ENCODE measurements around the gene UBTD1. TPM values are rescaled to one million over a fixed set of nuclear protein-coding genes. Genes with fewer than 3 reads are reported as not detected.

UBTD1 gene, protein sequence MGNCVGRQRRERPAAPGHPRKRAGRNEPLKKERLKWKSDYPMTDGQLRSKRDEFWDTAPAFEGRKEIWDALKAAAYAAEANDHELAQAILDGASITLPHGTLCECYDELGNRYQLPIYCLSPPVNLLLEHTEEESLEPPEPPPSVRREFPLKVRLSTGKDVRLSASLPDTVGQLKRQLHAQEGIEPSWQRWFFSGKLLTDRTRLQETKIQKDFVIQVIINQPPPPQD
- total RNA-seq (9.5 and 13.5 TPM in 2 replicates), polyA plus RNA-seq (13.1 and 15.8 TPM in 2 replicates)

DNA sequence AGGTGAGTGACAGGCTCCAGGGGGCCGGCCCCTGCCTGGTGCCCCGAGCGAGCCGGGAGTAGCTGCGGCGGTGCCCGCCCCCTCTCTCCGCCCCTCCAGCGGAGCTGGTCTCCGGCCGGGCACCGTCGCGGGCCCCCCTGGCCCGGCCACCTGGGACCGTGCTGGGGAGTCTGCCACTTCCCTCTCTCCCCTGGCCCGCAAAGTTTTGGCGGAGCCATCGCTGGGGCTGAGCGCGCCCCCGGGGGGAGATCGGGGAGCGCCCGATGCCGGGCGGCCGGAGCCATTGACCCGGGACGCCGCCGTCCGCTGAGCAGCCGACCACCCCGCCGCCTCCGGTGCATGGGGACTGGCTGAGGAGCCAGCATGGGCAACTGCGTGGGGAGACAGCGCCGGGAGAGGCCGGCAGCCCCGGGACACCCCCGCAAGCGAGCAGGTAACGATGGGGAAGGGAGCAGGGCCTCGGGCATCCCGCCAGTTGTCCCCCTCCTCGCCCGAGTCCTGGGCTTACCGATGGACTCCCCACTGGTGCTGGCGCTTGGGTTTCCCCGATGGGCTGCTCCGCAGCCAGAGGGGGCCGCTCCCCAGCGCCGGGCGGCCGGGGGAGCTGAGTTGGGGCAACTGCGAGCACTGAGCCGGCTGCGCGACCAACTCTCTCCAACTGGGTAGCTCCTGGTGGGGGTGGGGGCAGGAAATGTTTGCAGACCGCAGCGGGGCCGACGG, at the start of gene UBTD1:
Gene UBTD1, plus strand, starts transcription at position 84 of the 720 bp plus-strand sequence. Its CDS starts 280 bp downstream, at position 364.
- peak within 1 kb of the TSS; percentile 91 for H3K27ac ChIP-seq
- H3K4me1 ChIP-seq (ENCODE audit: low read depth) = peaks cover 15% of the 10 kb centered on the region
- TF ChIP-seq, protein P1, sequence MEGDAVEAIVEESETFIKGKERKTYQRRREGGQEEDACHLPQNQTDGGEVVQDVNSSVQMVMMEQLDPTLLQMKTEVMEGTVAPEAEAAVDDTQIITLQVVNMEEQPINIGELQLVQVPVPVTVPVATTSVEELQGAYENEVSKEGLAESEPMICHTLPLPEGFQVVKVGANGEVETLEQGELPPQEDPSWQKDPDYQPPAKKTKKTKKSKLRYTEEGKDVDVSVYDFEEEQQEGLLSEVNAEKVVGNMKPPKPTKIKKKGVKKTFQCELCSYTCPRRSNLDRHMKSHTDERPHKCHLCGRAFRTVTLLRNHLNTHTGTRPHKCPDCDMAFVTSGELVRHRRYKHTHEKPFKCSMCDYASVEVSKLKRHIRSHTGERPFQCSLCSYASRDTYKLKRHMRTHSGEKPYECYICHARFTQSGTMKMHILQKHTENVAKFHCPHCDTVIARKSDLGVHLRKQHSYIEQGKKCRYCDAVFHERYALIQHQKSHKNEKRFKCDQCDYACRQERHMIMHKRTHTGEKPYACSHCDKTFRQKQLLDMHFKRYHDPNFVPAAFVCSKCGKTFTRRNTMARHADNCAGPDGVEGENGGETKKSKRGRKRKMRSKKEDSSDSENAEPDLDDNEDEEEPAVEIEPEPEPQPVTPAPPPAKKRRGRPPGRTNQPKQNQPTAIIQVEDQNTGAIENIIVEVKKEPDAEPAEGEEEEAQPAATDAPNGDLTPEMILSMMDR (IDR thresholded peaks at IDR 0.05; ENCODE audit: low read depth, low read length) = no peak
- peak within 1 kb of the TSS; percentile 74 for H3K4me3 ChIP-seq
- peaks cover 21% of the 10 kb centered on the region for H3K27me3 ChIP-seq
- peak; percentile 60 to 61 for DNase-seq (ENCODE audit: low read depth in 1 of 2, low spot score in 1 of 2)
- H3K9me3 ChIP-seq (ENCODE audit: low read depth) = no peaks in the 10 kb centered on the region
- no peaks in the 10 kb centered on the region for H3K36me3 ChIP-seq

DNA sequence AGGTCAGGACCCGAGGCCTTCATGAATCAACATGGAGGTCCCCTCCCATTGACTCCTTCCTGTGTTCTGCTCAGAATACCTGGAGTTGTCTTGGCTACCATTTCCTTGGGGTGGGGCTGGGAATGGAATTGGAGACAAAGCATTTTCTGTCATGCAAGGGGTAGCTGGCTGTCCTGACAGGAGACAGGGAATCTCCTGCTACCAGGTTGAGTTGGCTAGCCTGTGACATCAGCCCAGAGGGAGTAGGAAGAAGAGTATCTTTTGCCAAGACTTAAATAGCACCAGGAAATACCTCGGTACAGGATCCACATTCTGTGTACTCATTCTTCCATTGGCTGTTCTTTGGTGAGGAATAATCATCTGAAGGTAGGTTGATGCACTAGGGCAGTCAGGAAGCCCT, 47.9 kb upstream of the UBTD1 start:
- no peak overlapping the region for H3K27ac ChIP-seq
- no peak for DNase-seq (ENCODE audit: low read depth in 1 of 2, low spot score in 1 of 2)
- no peaks in the 10 kb centered on the region for H3K27me3 ChIP-seq
- TF ChIP-seq, protein P1 (IDR thresholded peaks at IDR 0.05; ENCODE audit: low read depth, low read length) = no peak
- no peaks in the 10 kb centered on the region for H3K9me3 ChIP-seq (ENCODE audit: low read depth)
- peaks cover 11% of the 10 kb centered on the region for H3K36me3 ChIP-seq
- no peak overlapping the region for H3K4me3 ChIP-seq
- H3K4me1 ChIP-seq (ENCODE audit: low read depth) = peaks cover 11% of the 10 kb centered on the region

DNA sequence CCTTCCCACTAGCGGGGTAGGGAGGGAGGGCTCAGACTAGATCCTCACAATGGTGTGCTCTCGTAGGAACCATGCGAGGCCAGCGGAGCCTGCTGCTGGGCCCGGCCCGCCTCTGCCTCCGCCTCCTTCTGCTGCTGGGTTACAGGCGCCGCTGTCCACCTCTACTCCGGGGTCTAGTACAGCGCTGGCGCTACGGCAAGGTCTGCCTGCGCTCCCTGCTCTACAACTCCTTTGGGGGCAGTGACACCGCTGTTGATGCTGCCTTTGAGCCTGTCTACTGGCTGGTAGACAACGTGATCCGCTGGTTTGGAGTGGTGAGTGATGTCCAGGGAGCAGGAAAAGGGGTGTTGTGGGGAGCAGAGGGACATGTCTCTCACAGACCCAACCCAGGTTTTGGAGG, 47.1 kb upstream of the UBTD1 start:
- no peak for DNase-seq (ENCODE audit: low read depth in 1 of 2, low spot score in 1 of 2)
- Histone ChIP-seq H3K36me3 (peaks cover 15% of the 10 kb centered on the region), H3K27ac (no peak overlapping the region)

DNA sequence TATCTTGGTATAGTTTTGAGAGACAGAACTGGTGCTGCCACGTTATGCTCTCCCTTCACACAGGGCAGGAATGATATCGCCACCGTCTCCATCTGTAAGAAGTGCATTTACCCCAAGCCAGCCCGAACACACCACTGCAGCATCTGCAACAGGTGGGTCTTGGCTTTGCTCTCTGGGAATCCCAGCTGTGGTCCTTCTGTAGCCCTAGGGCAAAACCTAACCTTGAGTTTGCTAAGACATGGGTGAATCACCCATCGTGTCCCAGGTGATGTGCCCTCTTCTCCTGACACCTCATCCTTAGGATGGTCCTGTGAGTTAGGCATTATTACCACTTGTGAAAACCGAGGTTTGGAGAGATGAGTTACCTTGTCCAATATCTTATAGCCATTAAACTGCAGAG, 46.4 kb upstream of the UBTD1 start:
- peaks cover 15% of the 10 kb centered on the region for H3K36me3 ChIP-seq
- no peak overlapping the region for H3K4me3 ChIP-seq
- H3K27me3 ChIP-seq = no peaks in the 10 kb centered on the region
- DNase-seq (ENCODE audit: low read depth in 1 of 2, low spot score in 1 of 2) = no peak
- H3K9me3 ChIP-seq (ENCODE audit: low read depth) = no peaks in the 10 kb centered on the region
- TF ChIP-seq, protein P1 (IDR thresholded peaks at IDR 0.05; ENCODE audit: low read depth, low read length) = no peak
- peaks cover 12% of the 10 kb centered on the region for H3K4me1 ChIP-seq (ENCODE audit: low read depth)
- H3K27ac ChIP-seq = no peak overlapping the region

More for the DNA sequence above, 47.1 kb upstream of the UBTD1 start:
- H3K4me1 ChIP-seq (ENCODE audit: low read depth) = peaks cover 11% of the 10 kb centered on the region
- H3K27me3 ChIP-seq = no peaks in the 10 kb centered on the region
- no peaks in the 10 kb centered on the region for H3K9me3 ChIP-seq (ENCODE audit: low read depth)
- no peak overlapping the region for H3K4me3 ChIP-seq
- TF ChIP-seq, protein P1 (IDR thresholded peaks at IDR 0.05; ENCODE audit: low read depth, low read length) = no peak

DNA sequence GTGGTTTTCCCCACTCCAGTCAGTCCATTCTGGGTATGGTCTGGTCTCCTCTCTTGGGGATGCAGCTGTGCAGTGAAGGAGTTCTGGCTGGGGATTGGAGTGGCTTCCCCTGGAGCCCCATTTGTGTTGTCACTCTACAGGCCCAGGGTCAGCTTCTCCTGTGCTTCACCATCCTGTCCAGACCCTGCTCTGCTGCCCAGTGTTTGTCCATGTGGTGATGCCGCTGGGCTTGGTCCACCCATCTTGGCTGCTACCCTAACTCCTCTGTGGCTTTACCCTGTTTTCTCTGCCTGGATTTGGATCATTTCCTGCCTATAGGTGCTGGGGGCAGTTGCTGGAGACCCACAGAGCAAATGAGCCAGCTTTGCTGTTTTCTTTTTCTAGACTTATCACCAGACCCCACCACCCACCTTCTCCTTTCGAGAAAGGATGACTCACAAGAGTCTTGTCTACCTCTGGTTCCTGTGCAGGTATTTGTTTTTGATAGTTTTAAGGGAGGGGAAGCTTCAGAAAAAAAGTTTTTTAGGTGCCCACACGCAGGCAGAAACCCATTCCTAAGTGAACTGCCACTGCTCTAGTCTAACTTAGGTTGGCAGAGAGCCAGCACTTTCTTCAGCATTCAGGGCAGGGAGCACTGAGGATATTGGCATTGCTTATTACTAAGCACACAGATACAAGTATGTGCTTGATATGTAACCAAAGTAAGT, 44.2 kb upstream of the UBTD1 start:
- TF ChIP-seq, protein P1 (IDR thresholded peaks at IDR 0.05; ENCODE audit: low read depth, low read length) = no peak
- no peak overlapping the region for H3K27ac ChIP-seq
- no peaks in the 10 kb centered on the region for H3K9me3 ChIP-seq (ENCODE audit: low read depth)
- H3K4me3 ChIP-seq = no peak overlapping the region
- H3K4me1 ChIP-seq (ENCODE audit: low read depth) = peaks cover 12% of the 10 kb centered on the region
- H3K27me3 ChIP-seq = no peaks in the 10 kb centered on the region
- peak; percentile 29 to 66 for DNase-seq (ENCODE audit: low read depth in 1 of 2, low spot score in 1 of 2)
- peaks cover 33% of the 10 kb centered on the region for H3K36me3 ChIP-seq

Data from cardiac muscle cell (in vitro differentiated cells and primary cell).